Measurements from ENCODE around the gene AASDH. TPM values are rescaled to one million over a fixed set of nuclear protein-coding genes. Genes with fewer than 3 reads are reported as not detected.

Gene AASDH
- total and polyA plus RNA-seq, 5 donors from 2014 or later = 12.3 to 25.3 (median 19.2) TPM

- no peaks in the 10 kb centered on the region for H3K9me3 ChIP-seq (ENCODE audit: control insufficient read depth in 2 of 2, low read length in 2 of 2)
- H3K4me3 Mint-ChIP-seq = no peak overlapping the region
- H3K27me3 Mint-ChIP-seq = no peaks in the 10 kb centered on the region
- DNase-seq (no peak), ATAC-seq (ENCODE audit: low read depth in 2 of 2) (no peak)
- H3K36me3 Mint-ChIP-seq = peaks cover 3% of the 10 kb centered on the region
- no peak overlapping the region for H3K27ac Mint-ChIP-seq
- H3K36me3 ChIP-seq (ENCODE audit: control insufficient read depth, insufficient read depth, low read length) = peaks cover 2% of the 10 kb centered on the region
- H3K4me3 ChIP-seq (ENCODE audit: low read depth, low read length) = no peak overlapping the region
- H3K9me3 Mint-ChIP-seq = peaks cover 0 to 2% (median 0%) of the 10 kb centered on the region in 7 donors
- H3K4me1 ChIP-seq (ENCODE audit: control insufficient read depth, insufficient read depth, low read length, poor library complexity, severe bottlenecking) = no peaks in the 10 kb centered on the region
- H3K27ac ChIP-seq (ENCODE audit: insufficient read depth, low read length, poor library complexity, severe bottlenecking) = no peak overlapping the region
- peaks cover 7 to 30% (median 18%) of the 10 kb centered on the region in 4 donors for H3K4me1 Mint-ChIP-seq
- no peaks in the 10 kb centered on the region for H3K27me3 ChIP-seq (ENCODE audit: control insufficient read depth, insufficient read depth, low read length)
Measured at GRCh38 chr4:56425518-56425917, 38.2 kb upstream of the AASDH start.

- no peak overlapping the region for H3K27ac Mint-ChIP-seq
- no peaks in the 10 kb centered on the region for H3K27me3 Mint-ChIP-seq
- no peak overlapping the region for H3K4me3 ChIP-seq (ENCODE audit: low read depth, low read length)
- no peaks in the 10 kb centered on the region for H3K9me3 ChIP-seq (ENCODE audit: control insufficient read depth in 2 of 2, low read length in 2 of 2)
- no peak overlapping the region for H3K4me3 Mint-ChIP-seq
- peaks cover 3% of the 10 kb centered on the region for H3K36me3 Mint-ChIP-seq
- H3K4me1 ChIP-seq (ENCODE audit: control insufficient read depth, insufficient read depth, low read length, poor library complexity, severe bottlenecking) = no peaks in the 10 kb centered on the region
- H3K4me1 Mint-ChIP-seq = peaks cover 7 to 30% (median 15%) of the 10 kb centered on the region in 4 donors
- peaks cover 0 to 2% (median 0%) of the 10 kb centered on the region in 7 donors for H3K9me3 Mint-ChIP-seq
- DNase-seq = peak; percentile 27 to 64 (median 58)
- no peaks in the 10 kb centered on the region for H3K27me3 ChIP-seq (ENCODE audit: control insufficient read depth, insufficient read depth, low read length)
- peaks cover 2% of the 10 kb centered on the region for H3K36me3 ChIP-seq (ENCODE audit: control insufficient read depth, insufficient read depth, low read length)
- H3K27ac ChIP-seq (ENCODE audit: insufficient read depth, low read length, poor library complexity, severe bottlenecking) = no peak overlapping the region
- ATAC-seq (ENCODE audit: low read depth in 2 of 2) = no peak
Measured at GRCh38 chr4:56424697-56425514, 37.6 kb upstream of the AASDH start.

- ATAC-seq (ENCODE audit: low read depth in 2 of 2) (no peak), DNase-seq (no peak)
- peaks cover 2% of the 10 kb centered on the region for H3K36me3 ChIP-seq (ENCODE audit: control insufficient read depth, insufficient read depth, low read length)
- H3K4me3 ChIP-seq (ENCODE audit: low read depth, low read length) = no peak overlapping the region
- Mint-ChIP-seq H3K27me3 (no peaks in the 10 kb centered on the region), H3K9me3 (peaks cover 0 to 2% (median 0%) of the 10 kb centered on the region in 7 donors), H3K36me3 (peaks cover 3% of the 10 kb centered on the region), H3K4me1 (peaks cover 5 to 28% (median 12%) of the 10 kb centered on the region in 4 donors), H3K27ac (no peak overlapping the region), H3K4me3 (no peak overlapping the region)
- no peak overlapping the region for H3K27ac ChIP-seq (ENCODE audit: insufficient read depth, low read length, poor library complexity, severe bottlenecking)
- H3K4me1 ChIP-seq (ENCODE audit: control insufficient read depth, insufficient read depth, low read length, poor library complexity, severe bottlenecking) = no peaks in the 10 kb centered on the region
- no peaks in the 10 kb centered on the region for H3K27me3 ChIP-seq (ENCODE audit: control insufficient read depth, insufficient read depth, low read length)
- no peaks in the 10 kb centered on the region for H3K9me3 ChIP-seq (ENCODE audit: control insufficient read depth in 2 of 2, low read length in 2 of 2)
Measured at GRCh38 chr4:56424176-56424575, 36.9 kb upstream of the AASDH start.

- H3K4me3 ChIP-seq (ENCODE audit: low read depth, low read length) = no peak overlapping the region
- H3K9me3 ChIP-seq (ENCODE audit: control insufficient read depth in 2 of 2, low read length in 2 of 2) = no peaks in the 10 kb centered on the region
- Mint-ChIP-seq H3K4me3 (no peak overlapping the region), H3K27ac (no peak overlapping the region), H3K36me3 (no peaks in the 10 kb centered on the region), H3K27me3 (no peaks in the 10 kb centered on the region), H3K9me3 (no peaks in the 10 kb centered on the region), H3K4me1 (peaks cover 2 to 10% (median 4%) of the 10 kb centered on the region in 4 donors)
- H3K27me3 ChIP-seq (ENCODE audit: control insufficient read depth, insufficient read depth, low read length) = no peaks in the 10 kb centered on the region
- ATAC-seq (ENCODE audit: low read depth in 2 of 2) (no peak), DNase-seq (no peak)
- peaks cover 2% of the 10 kb centered on the region for H3K36me3 ChIP-seq (ENCODE audit: control insufficient read depth, insufficient read depth, low read length)
- H3K27ac ChIP-seq (ENCODE audit: insufficient read depth, low read length, poor library complexity, severe bottlenecking) = no peak overlapping the region
- no peaks in the 10 kb centered on the region for H3K4me1 ChIP-seq (ENCODE audit: control insufficient read depth, insufficient read depth, low read length, poor library complexity, severe bottlenecking)
Measured at GRCh38 chr4:56417396-56417795, 30.1 kb upstream of the AASDH start.

- no peaks in the 10 kb centered on the region for H3K9me3 Mint-ChIP-seq
- H3K27me3 ChIP-seq (ENCODE audit: control insufficient read depth, insufficient read depth, low read length) = no peaks in the 10 kb centered on the region
- DNase-seq (no peak), ATAC-seq (ENCODE audit: low read depth in 2 of 2) (no peak)
- H3K9me3 ChIP-seq (ENCODE audit: control insufficient read depth in 2 of 2, low read length in 2 of 2) = no peaks in the 10 kb centered on the region
- H3K27me3 Mint-ChIP-seq = no peaks in the 10 kb centered on the region
- H3K4me1 Mint-ChIP-seq = peaks cover 5 to 12% (median 8%) of the 10 kb centered on the region in 4 donors
- peaks cover 2% of the 10 kb centered on the region for H3K36me3 ChIP-seq (ENCODE audit: control insufficient read depth, insufficient read depth, low read length)
- H3K4me1 ChIP-seq (ENCODE audit: control insufficient read depth, insufficient read depth, low read length, poor library complexity, severe bottlenecking) = no peaks in the 10 kb centered on the region
- no peaks in the 10 kb centered on the region for H3K36me3 Mint-ChIP-seq
- no peak overlapping the region for H3K27ac Mint-ChIP-seq
- no peak overlapping the region for H3K4me3 ChIP-seq (ENCODE audit: low read depth, low read length)
- no peak overlapping the region for H3K27ac ChIP-seq (ENCODE audit: insufficient read depth, low read length, poor library complexity, severe bottlenecking)
- H3K4me3 Mint-ChIP-seq = no peak overlapping the region
Measured at GRCh38 chr4:56416349-56416748, 29.1 kb upstream of the AASDH start.

- H3K27me3 ChIP-seq (ENCODE audit: control insufficient read depth, insufficient read depth, low read length) = no peaks in the 10 kb centered on the region
- H3K9me3 ChIP-seq (ENCODE audit: control insufficient read depth in 2 of 2, low read length in 2 of 2) = no peaks in the 10 kb centered on the region
- no peak for DNase-seq
- Mint-ChIP-seq H3K27me3 (no peaks in the 10 kb centered on the region), H3K27ac (no peak overlapping the region), H3K4me3 (no peak overlapping the region), H3K36me3 (no peaks in the 10 kb centered on the region), H3K9me3 (no peaks in the 10 kb centered on the region), H3K4me1 (peaks cover 4 to 27% (median 15%) of the 10 kb centered on the region in 4 donors)
- no peak overlapping the region for H3K27ac ChIP-seq (ENCODE audit: insufficient read depth, low read length, poor library complexity, severe bottlenecking)
- no peaks in the 10 kb centered on the region for H3K4me1 ChIP-seq (ENCODE audit: control insufficient read depth, insufficient read depth, low read length, poor library complexity, severe bottlenecking)
- ATAC-seq (ENCODE audit: low read depth in 2 of 2) = no peak
- H3K4me3 ChIP-seq (ENCODE audit: low read depth, low read length) = no peak overlapping the region
- no peaks in the 10 kb centered on the region for H3K36me3 ChIP-seq (ENCODE audit: control insufficient read depth, insufficient read depth, low read length)
Measured at GRCh38 chr4:56414135-56414670, 26.9 kb upstream of the AASDH start.

GRCh38 chr4:56410247-56411062 is 23.2 kb upstream of the AASDH start:
- Mint-ChIP-seq H3K4me3 (peak overlapping the region in 1 of 4 donors; percentile 86), H3K27me3 (no peaks in the 10 kb centered on the region), H3K36me3 (peaks cover 13% of the 10 kb centered on the region), H3K9me3 (no peaks in the 10 kb centered on the region), H3K27ac (peak overlapping the region in 1 of 3 donors; percentile 61), H3K4me1 (peaks cover 4 to 34% (median 17%) of the 10 kb centered on the region in 4 donors)
- Histone ChIP-seq H3K36me3 (ENCODE audit: control insufficient read depth, insufficient read depth, low read length) (peaks cover 11% of the 10 kb centered on the region), H3K4me3 (ENCODE audit: low read depth, low read length) (no peak overlapping the region), H3K27ac (ENCODE audit: insufficient read depth, low read length, poor library complexity, severe bottlenecking) (no peak overlapping the region), H3K9me3 (ENCODE audit: control insufficient read depth in 2 of 2, low read length in 2 of 2) (no peaks in the 10 kb centered on the region), H3K4me1 (ENCODE audit: control insufficient read depth, insufficient read depth, low read length, poor library complexity, severe bottlenecking) (no peaks in the 10 kb centered on the region), H3K27me3 (ENCODE audit: control insufficient read depth, insufficient read depth, low read length) (no peaks in the 10 kb centered on the region)
- no peak for ATAC-seq (ENCODE audit: low read depth in 2 of 2)
- peak in 1 of 3 donors; percentile 25 for DNase-seq
